H1 (cell line): ENCODE results near the gene TMIGD2. TPM values are rescaled to one million over a fixed set of nuclear protein-coding genes. Genes with fewer than 3 reads are reported as not detected.

ENCODE experiments used
- JUN ChIP-seq: IDR thresholded peaks from 2 replicates; pipeline ENCODE4 v1.6.1; 2011; ENCODE audit warnings: low read depth, mild to moderate bottlenecking, improper control_type of control experiment, low read length
- POU5F1 ChIP-seq: IDR thresholded peaks from 2 replicates; pipeline ENCODE4 v1.6.1; 2011; ENCODE audit warnings: low read depth, mild to moderate bottlenecking, low read length, moderate library complexity
- RBBP5 ChIP-seq: IDR thresholded peaks from 2 replicates; pipeline ENCODE4 v1.7.1; 2012; ENCODE audit warnings: low read depth, mild to moderate bottlenecking, inconsistent platforms, low read length, moderate library complexity, borderline replicate concordance
- polyA plus RNA-seq, 7 experiments: library from polyadenylated mRNA; depleted of rRNA in 3 of 7; stranded (reverse) in 5 of 7; unstranded in 2 of 7; fragments of >200 nt in 5 of 7; fragments of 200-250 nt in 2 of 7; gene quantifications; 1 replicate in 5 of 7; 2 replicates in 1 of 7; 4 replicates in 1 of 7; pipeline versions ENCODE4 v1.2.1 to v1.2.3, GENCODE V29; 2011 to 2013; ENCODE audit warnings: missing spikeins in 2 of 7, mixed read lengths in 2 of 7
- total RNA-seq: library from RNA; stranded (reverse); fragmentation: NEBNext Ultra II Directional; extraction: Animal tissue kit (Norgen Biotek cat#: 25700); gene quantifications from 2 replicates; pipeline ENCODE4 v1.2.1, GENCODE V29; 2021
- TF ChIP-seq, protein P1 (sequence below): IDR thresholded peaks from 2 replicates; pipeline ENCODE4 v1.6.1; 2012; ENCODE audit warnings: low read length, inconsistent platforms
- TF ChIP-seq, protein P2 (sequence below): IDR thresholded peaks from 2 replicates; pipeline ENCODE4 v1.6.1; 2012; ENCODE audit warnings: inconsistent platforms

TMIGD2 gene
- total and polyA plus RNA-seq, 2 of the 8 experiments (the other 6 are each of a cell fraction or from before 2014, with no cell fraction given), result 0.39 to 0.41 TPM

DNA sequence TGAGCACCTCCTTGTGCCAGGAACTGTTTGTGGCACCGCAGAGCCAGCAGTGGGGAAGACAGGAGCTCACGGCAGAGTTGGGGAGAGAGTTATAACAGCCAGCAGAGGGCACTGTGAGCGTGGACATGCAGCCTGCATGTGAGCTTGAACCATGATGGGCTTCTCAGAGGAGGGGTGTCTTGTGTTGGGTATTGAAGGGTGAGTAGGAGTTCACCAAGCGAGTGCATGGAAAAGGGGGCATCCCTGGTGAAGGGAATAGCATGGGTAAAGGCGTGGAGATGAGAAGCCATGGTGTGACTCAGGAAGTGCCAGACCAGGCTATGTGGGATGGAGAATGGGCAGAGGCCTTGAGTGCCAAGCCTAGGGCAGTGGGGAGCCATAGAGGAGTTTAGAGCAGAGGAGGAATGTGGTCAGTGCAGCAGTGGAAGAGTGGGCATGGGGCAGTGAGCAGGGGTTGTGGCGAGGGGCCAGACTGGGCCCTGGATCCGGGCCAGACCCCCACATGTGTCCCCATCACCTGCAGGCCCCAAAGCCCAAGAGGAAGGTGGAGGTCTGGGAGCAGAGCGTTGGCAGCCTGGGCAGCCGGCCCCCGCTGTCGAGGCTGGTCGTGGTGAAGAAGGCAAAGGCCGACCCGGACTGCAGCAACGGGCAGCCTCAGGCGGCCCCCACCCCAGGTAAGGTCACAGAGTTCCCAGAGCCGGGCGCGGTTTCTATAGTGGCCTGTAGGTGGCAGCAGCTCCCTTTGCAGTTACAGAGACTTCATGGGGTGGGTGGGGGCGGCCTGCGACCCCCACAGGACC is 34.9 kb downstream of the TMIGD2 start (continued):
- TF ChIP-seq, protein P1, sequence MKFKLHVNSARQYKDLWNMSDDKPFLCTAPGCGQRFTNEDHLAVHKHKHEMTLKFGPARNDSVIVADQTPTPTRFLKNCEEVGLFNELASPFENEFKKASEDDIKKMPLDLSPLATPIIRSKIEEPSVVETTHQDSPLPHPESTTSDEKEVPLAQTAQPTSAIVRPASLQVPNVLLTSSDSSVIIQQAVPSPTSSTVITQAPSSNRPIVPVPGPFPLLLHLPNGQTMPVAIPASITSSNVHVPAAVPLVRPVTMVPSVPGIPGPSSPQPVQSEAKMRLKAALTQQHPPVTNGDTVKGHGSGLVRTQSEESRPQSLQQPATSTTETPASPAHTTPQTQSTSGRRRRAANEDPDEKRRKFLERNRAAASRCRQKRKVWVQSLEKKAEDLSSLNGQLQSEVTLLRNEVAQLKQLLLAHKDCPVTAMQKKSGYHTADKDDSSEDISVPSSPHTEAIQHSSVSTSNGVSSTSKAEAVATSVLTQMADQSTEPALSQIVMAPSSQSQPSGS, result no peak
- TF ChIP-seq RBBP5 (no peak), POU5F1 (no peak), JUN (0 out of 2 replicates have a peak, but pooled peaks have one; percentile 3)
- TF ChIP-seq, protein P2, sequence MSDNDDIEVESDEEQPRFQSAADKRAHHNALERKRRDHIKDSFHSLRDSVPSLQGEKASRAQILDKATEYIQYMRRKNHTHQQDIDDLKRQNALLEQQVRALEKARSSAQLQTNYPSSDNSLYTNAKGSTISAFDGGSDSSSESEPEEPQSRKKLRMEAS, result peak; percentile 13; the same call in 1 of the 2 replicates
